Ovary (tissue), 3 donors: ENCODE data around the gene CRKL.
"Not testable (repeated sequence)": the region's sequence is repeated elsewhere in the genome, so short reads cannot be mapped to it uniquely, and the experiment has no call there.

ENCODE experiments used
- EP300 ChIP-seq: sonication (generic); formaldehyde crosslinking; IDR thresholded peaks from one replicate; pipeline ENCODE4 v1.6.1; 2017; ENCODE audit warnings: antibody characterized with exemption
- POLR2A ChIP-seq: fragments of 450-650 bp; IDR thresholded peaks from one replicate; pipeline ENCODE4 v1.6.1; 2017; ENCODE audit warnings: antibody characterized with exemption, mild to moderate bottlenecking, moderate library complexity
- TF ChIP-seq, protein P1 (sequence below), 3 donors: fragments of 450-650 bp in 2 of 3; fragments of 200-600 bp in 1 of 3; IDR thresholded peaks; one replicate each; pipeline versions ENCODE4 v1.5.1 to v1.8.0; 2016 to 2022; ENCODE audit warnings: antibody characterized with exemption in 3 of 3, mild to moderate bottlenecking in 1 of 3
- donor health status: DM: no; HTN: no; CAD: no.

DNA sequence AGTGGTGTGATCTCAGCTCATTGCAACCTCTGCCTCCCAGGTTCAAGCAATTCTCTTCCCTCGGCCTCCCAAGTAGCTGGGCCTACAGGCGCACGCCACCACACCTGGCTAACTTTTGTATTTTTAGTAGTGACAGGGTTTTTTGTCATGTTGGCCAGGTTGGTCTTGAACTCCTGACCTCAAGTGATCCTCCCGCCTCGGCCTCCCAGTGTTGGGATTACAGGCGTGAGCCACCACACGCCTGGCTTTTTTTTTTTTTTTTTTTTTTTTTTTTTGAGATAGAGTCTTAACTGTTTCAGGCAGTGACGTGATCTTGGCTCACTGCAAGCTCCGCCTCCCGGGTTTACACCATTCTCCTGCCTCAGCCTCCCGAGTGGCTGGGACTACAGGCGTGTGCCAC lies 13.2 kb downstream of the CRKL start:
- TF ChIP-seq, protein P1, sequence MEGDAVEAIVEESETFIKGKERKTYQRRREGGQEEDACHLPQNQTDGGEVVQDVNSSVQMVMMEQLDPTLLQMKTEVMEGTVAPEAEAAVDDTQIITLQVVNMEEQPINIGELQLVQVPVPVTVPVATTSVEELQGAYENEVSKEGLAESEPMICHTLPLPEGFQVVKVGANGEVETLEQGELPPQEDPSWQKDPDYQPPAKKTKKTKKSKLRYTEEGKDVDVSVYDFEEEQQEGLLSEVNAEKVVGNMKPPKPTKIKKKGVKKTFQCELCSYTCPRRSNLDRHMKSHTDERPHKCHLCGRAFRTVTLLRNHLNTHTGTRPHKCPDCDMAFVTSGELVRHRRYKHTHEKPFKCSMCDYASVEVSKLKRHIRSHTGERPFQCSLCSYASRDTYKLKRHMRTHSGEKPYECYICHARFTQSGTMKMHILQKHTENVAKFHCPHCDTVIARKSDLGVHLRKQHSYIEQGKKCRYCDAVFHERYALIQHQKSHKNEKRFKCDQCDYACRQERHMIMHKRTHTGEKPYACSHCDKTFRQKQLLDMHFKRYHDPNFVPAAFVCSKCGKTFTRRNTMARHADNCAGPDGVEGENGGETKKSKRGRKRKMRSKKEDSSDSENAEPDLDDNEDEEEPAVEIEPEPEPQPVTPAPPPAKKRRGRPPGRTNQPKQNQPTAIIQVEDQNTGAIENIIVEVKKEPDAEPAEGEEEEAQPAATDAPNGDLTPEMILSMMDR (IDR thresholded peaks at IDR 0.05), result not testable (repeated sequence)
- not testable (repeated sequence) for TF ChIP-seq POLR2A, EP300
